ENCODE results near the gene ZCCHC17.

The ZCCHC17 gene

DNA sequence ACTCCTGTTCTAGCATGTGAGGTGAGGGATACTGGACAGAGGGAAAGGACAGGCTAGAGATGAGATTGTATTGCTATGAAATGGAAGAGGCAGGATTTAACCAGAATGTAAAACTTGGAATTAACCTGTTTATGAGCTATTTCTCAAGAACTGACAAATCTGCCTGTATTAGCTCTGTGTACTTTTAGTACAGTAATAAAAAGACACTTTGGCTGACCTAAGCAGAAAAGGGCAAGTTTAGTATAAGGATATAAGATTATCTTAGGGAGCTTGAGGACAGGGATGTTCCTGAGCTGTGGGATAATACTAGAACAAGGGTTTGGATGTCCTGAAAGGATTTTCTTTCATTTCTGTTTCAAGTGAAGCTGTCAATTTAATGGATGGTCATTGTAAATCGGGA is 11.2 kb downstream of the ZCCHC17 start:
- no peak for DNase-seq

DNA sequence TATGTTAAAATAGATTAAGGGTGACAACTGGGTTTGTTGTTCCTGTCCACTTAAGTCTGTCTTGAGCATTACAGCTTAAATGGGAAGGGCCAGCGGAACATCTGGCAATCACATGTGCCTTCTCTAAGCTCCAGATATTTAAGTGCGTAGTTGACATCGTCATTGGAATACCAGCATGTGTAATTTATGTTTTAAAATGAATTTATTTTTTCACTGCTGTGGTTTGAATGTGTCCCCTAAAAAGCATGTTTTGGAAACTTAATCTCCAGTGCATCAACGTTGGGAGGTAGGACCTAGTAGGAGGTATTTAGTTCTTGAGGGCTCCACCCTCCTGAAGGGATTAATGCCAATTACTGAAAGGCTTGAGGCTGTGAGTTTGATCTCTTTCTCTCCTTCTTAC is 13.4 kb downstream of the ZCCHC17 start:
- DNase-seq, result no peak

DNA sequence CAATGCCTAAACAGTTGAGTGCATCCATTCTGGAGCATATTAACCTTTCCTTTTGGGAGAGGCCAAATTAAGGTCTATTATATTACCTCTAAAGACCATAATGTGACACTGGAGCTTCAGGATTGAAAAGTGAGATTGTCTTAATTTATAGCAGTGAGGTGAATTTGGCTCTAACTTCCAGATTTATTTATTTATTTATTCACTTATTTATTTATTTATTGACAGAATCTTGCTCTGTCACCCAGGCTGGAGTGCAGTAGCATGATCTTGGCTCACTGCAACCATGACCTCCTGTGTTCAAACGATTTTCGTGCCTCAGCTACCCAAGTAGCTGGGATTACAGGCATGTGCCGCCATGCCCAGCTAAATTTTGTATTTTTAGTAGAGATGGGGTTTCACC is 19.1 kb downstream of the ZCCHC17 start:
- no peak for DNase-seq

DNA sequence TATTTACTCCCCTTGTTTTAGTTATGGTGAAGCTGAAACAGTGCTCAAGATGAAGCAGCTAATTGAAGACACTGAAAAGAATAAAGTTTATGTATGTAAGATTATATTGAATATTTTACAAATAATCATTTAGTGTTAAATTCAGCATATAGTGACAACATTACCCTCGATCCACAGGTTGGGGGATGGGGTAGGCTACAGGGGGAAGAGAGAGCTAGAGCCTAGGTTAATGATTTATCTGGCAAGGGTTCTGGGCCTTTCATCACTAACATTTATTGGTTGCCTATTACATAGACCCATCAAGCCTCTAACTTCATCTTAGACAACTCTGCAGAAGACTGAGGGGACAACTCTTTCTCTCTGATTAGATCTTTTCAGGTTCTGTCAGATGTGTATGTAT is 21.3 kb downstream of the ZCCHC17 start:
- no peak for DNase-seq

DNA sequence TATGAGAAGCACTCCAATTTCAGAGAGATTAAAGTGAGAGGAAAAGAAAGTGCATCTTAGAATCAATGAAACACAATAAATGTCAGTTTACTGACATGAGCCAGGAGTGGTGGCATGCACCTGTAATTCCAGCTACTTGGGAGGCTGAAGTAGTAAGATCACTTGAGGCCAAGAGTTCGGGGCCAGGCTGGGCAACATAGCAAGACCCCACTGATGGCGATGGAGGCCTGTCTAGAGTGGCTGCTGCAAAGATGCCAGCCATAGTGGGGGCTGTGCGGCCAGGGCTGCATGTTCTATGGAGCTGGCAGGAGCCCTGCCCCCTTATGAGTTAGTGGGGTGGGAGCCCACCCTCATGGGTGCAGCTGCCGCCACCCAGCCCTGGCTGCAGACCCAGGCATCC is 27.3 kb downstream of the ZCCHC17 start:
- no peak for DNase-seq

DNA sequence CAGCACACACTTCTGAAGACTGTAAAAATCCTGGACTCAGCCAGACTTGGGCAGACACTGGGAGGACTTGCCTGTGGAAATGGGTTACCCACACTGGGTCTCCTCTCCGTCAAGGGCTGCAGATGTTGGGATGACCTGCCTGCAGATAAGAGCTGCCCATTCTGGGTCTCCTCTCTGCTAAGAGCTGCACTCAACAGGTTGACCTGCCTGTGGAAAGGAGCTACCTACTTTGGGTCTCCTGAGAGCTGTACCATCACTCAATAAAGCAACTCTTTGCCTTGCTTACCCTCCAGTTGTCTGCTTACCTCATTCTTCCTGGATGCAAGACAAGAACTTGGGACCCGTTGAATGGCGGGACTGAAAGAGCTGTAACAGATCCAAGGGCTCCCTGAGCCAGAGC is 28.2 kb downstream of the ZCCHC17 start:
- no peak for DNase-seq

DNA sequence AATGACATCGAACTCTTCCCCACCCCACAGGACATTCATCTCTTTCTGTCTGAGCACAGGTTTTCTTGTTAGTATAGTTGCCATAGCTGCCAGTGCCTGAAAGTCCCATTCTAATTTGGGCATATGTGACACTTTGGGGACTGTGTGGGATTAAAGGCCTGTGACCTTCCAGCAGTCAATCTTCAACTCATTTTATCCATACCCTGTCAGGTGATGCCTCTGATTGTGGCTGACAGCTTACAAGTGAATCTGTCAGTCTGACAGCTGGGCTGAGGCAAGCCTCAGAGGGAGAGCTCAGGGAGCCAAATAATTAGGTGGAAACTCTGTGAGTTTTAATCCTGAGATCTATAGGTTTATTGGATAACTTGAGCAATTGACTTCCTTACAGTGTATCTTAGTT is 29.6 kb downstream of the ZCCHC17 start:
- DNase-seq, result no peak

DNA sequence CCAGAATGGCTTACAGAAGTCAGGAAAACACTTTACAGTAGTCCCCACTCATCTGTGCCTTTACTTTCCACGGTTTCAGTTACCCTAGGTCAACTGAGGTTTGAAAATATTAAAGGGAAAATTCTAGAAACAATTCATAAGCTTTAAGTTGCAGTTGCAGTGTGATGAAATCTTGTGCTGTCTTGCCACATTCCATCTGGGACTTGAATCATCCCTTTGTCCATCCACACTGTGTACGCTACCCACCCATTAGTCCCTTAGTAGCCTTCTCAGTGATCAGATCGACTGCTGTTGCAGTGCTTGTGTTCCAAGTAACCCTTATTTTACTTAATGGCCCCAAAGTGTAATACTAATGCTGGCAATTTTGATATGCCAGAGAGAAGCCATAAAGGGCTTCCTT is 30.5 kb downstream of the ZCCHC17 start:
- DNase-seq, result no peak

DNA sequence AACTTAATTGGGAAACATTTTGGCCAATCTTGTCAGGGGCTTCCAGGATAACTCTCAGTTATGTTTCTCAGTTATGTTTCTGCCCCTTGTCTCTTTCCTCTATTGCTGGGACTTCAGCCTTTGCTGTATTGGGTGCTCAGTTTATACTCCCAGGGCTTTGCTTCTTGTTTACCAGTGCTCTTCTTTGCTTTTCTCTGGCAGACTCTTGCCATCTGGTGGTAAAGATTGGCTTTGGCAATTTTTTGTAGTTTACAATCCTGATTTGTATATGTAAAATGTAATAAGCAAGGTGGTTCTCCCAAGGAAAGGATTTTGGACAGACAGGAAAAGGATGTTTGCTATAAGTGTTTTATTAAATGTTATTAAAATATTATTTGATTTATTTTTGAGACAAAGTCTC is 38.2 kb downstream of the ZCCHC17 start:
- DNase-seq, result no peak

DNA sequence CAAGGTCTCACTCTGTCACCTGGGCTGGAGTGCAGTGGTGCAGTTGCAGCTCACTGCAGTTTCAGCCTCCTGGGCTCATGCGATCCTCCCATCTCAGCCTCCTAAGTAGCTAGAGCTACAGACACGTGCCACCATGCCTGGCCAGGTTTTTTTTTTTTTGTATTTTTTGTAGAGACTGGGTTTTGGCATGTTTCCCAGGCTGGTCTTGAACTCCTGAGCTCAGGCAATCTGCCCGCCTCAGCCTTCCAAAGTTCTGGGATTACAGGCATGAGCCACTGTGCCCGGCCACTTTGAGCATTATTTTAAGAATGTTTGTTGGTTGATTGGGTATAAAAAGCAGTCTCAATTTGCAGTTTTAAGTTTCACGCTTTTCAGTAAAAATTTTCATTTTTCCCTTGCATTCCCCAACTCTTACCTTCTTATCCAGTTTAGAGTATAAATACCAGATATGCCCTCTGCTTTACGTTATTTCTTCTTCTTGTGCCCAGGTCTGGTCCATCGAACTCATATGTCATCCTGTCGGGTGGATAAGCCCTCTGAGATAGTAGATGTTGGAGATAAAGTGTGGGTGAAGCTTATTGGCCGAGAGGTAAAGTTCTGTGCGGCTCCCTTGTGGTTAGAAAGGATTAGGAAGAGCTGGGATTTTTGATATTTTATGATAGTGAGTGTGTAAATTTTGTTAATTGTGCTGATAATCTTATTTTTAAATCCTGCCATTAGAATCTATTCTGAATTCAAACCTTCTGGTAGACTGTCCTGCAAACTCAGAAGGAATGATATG is 40.0 kb downstream of the ZCCHC17 start:
- no peak for DNase-seq

DNA sequence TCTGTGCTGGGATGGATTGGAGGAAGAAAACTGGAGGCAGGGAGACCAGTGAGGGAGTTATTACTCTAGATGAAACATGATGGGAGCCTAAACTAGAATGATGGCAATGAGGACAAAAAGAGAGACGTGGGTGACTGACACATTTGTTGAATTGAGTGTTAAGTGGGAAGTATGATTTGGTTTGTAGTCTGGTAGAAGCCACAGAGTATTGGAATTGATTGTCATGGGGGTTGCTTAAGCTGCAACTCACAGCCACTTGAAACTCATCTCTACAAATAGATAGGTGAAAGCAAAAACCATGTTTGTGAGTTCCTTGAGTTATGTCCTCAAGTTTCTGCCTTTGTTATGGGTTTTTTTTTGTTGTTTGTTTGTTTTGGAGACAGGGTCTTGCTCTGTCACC is 47.7 kb downstream of the ZCCHC17 start:
- DNase-seq, result no peak

DNA sequence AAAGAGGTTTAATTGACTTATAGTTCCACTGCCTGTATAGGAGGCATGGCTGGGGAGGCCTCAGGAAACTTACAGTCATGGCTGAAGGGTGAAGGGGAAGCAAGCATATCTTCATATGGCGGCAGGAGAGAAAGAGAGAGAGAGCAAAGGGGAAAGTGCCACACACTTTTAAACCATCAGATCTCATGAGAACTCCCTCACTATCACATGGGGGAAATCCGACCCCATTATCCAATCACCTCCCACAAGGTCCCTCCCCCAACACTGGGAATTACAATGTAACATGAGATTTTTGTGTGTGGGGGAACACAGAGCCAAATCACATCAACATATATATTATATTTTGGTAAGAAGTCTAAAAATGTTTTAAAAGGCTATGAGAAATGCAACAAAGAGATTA is 48.8 kb downstream of the ZCCHC17 start:
- DNase-seq, result no peak

DNA sequence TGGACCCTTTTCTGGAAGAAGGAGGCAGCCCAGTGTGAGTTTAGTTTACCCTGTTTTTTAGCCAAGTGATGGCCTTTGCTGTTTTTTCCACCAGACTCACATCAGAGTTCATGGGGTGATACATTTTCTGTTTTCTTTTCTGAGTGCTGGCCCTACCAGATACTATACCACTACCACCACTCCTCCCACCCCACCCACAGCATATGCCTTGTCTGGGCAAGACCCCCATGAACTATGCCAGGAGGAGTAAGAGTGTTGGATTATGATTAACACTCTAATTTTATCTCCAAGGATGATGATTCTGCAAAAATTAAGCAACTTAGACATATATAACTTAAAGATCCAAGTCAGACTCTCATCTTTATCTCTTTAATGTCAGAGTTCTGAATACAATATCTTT is 50.0 kb downstream of the ZCCHC17 start:
- no peak for DNase-seq

DNA sequence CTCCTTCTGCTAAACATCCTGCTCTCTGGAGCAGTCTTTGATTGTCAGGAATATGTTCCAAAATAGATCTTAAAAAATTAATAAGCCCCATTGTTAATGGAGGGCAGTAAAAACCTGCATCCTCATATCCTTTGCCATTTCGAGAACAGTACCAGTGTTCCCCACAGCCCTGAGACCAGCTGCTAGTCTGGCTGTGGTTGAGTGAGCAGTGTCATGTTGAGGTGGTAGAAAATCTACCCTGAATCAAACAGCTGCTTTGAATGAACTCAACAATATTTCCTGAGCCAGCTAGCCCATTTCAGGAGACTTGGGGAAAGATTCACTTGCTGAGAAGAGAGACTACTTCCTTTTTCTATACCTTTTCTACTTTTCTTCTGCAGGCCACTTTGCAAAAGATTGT is 51.6 kb downstream of the ZCCHC17 start:
- no peak for DNase-seq

DNA sequence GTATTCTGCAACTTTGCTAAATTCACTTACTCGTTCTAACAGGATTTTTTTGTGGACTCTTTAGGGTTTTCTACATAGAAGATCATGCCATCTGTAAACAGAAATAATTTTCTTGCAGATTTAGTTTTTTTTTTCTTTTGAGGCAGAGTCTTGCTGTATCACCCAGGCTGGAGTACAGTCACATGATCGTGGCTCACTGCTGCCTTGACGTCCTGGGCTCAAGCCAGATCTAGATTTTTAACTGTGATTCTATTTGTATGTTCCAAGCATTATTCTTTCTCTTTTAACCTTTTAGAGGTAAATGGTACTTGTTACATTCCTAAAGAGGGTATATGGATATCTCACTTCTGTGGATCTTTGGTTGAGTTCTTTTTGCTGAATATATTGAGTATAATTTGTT is 57.5 kb downstream of the ZCCHC17 start:
- DNase-seq, result no peak

DNA sequence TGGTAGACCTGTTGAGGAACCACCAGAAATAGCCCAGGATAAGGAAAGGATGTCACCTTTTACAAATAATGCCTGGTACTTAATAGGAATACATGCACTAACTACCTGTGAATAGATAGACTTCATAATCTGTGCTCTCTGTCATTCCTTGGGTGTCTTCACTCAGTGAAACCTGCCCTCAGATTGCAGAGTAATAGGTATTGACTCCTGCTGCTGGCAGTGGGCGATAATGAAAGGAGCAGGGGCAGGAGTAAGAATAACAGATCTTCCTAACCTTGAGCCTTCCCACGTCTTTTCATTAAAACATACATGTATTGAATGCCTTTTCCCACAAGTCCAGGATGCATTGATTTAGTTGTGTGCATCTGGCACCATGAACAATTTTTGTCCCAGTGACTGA is 59.6 kb downstream of the ZCCHC17 start:
- no peak for DNase-seq

DNA sequence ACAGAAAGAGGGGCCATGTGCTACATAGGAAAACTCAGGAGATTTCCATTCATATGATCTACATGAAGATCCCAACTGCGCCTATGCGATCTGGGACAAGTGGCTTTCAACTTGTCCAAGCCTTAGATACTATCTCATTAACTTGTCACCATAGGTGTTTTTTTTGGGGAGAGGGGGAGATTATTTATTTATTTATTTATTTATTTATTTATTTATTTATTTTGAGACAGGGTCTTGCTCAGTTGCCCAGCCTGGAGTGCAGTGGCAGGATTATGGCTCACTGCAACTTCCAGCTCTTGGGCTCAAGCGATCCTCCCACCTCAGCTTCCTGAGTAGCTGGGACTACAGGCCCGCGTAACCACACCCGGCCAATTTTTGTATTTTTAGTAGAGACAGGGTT is 64.8 kb downstream of the ZCCHC17 start:
- DNase-seq, result no peak

DNA sequence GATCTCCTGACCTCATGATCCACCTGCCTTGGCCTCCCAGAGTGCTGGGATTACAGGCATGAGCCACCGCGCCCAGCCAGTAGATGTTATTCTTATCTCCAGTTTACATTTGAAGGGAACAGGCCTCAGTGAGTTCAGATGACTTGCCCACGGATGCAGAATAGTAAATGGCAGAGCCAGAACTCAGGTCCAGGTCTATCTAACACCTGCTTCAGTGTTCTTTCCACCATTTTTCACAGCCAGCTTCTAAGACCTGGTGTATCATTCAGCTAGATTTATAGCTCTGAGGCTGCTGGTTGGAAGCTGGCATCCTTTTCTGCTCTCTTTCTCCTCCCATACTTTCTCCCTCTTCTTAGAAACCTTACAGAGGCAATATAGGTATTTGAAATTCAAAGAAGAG is 65.2 kb downstream of the ZCCHC17 start:
- no peak for DNase-seq

DNA sequence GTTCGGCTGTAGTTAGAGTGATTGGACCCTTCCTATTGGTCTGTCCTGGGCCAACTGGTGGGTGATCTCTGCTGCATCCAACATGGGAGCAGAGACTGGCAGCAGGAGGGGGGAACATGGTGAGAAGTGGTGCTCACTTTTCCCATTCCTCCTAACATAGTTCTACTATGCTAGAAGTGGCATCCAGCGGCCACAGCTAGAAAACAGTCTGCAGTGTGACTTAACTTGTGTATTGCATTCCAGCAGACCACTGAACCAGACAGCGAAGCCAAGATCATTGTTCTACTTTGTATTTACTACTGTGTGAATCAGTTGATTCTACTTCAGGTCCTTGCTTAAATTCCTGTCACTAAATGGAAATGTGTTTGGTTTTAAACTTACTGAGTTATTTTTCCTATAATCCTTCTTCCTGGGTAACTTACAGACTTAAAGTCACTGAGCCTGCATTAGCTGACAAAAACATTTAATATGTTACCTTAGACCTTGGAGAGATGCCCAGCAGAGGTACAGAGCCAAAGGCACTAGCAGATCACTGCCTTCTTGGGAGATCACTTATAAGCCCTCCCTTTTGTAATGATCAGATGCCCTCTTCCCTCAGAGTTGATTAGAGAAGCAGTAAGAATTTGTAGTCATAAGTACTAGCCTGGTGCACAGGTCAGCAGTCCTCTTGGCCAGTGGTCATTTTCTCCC is 67.9 kb downstream of the ZCCHC17 start:
- no peak for DNase-seq

DNA sequence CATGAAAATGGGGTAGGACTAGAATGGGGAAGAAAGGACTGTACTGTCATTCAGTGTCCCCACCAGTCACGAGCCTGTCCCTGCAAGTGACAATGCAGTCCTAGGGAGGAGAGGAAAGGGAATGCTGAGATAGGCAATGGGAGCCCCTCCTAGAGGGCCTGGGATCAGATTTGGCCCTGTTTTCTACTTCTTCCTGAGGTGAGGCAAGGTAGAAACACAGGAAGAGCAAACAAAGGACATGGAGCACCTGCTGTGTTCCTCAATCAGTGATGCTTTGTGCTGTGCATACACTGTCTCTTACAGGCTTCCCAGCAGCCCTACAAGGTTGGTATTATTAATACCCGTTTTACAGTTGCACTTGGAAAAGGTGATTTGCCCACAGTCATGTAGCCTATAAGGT is 70.0 kb downstream of the ZCCHC17 start:
- DNase-seq, result no peak

DNA sequence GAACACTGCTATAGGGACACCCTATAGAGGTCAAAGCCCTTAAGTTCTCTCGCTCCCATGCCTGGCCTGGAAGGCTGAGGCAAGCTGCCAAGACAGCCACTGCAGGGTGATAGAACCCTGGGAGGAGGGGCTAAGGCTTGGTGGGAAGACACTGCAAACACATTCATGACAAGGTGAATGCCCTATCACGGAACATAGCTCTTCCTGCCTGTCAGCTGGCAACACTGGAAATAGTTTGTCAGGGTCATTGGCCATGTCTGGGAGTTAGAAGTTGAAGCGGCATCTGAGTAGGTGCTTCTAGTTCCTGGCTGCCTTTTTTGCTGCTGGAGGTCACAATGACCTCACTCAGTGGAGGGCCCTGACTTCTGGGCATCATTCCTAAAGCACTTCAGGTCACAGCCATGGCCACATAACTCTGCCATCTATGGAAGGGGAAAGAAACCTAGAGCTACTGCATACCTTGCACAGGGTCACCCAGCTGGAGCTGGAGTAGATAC is 71.8 kb downstream of the ZCCHC17 start:
- no peak for DNase-seq

DNA sequence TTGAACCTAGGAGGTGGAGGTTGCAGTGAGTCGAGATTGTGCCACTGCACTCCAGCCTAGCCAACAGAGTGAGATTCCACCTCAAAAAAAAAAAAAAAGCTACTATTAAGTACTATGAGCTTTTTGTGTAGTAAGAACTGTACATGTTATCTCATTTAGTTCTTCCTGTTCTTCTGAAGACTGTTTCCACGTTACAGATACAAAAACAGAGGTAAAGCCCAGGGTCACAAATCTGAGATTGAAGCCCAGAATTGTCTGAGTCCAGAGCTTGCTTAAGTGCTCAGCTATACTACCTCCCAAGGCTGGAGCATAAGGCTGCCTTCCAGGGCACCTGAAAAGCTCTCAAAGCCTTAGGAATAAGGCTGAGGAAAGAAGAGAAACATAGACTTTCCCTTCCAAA is 73.2 kb downstream of the ZCCHC17 start:
- no peak for DNase-seq

DNA sequence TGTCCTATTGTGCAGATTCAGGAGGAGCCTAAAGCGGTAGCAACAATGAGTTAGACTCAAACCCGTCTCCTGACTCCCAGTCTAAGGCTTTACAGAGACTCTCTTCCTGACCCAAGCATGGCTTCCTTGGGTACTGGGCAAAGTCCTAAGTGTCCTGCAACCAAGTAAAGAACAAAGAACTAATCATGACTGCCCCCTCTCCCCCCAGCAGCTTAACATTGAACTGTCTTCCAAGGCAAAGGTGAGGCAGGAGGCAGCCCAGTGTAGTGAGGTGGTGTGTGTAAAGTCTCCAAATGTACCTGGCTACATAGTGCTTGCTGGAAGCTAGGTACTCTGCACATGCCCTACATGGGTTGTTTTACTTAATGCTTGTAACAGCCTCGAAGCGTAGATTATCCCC is 73.7 kb downstream of the ZCCHC17 start:
- DNase-seq, result no peak

DNA sequence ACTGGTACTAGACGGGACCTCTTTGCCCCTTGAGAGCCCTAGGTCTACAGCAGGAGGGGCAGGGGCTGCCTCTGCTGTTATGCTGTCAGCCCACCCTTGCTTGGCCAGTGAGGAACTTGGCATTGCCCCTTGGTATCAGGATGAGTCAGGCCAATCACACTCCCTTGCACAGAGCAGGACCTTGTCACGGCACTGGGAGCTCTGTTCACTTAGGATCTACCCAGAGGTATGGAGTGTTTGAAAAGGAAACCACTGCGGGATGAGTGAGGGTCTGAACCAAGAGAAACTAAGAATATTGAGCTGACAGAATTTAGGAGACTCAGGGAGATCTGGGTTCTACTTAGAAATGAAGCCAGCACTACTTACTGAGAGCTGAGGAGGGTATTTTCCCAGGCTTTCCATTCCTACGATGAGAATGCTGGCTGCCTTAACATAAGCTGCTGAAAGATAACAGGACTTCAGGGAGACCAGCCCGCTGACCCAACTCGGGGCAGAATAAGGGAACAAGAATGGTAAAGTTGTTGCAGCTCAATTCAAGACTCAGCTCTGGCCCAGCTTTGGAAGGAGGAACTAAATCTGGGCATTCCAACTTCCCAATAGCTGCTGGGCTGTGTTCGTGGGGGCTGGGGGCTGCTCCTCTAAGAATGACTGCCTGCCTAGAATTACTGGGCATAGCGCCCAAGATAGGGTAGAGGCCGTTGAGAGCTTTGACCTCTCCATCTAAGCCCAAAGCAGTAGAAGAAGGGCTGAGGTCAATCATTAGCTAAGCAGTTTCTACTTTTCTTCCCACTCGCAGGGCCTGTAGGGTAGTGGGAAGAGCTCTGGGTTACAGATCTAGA is 74.5 kb downstream of the ZCCHC17 start:
- DNase-seq, result no peak

Measured in CD4-positive, alpha-beta T cell treated with Interleukin-15 for 1 hour (primary cell).